ENCODE data around the gene TEX52. TPM values are rescaled to one million over a fixed set of nuclear protein-coding genes. Genes with fewer than 3 reads are reported as not detected.

Gene TEX52
- total RNA-seq, 1 donor from 2014 or later: not detected

GRCh38 chr12:2834581-2835491 is 22.0 kb downstream of the TEX52 start, which contains the start of gene NRIP2:
Gene NRIP2 (minus strand): TSS chr12:2835035. CDS start chr12:2834983, 52 bp downstream.
- Mint-ChIP-seq H3K9me3 (no peaks in the 10 kb centered on the region), H3K36me3 (peaks cover 26% of the 10 kb centered on the region), H3K4me1 (ENCODE audit: unreplicated experiment) (peaks cover 21% of the 10 kb centered on the region), H3K4me3 (peak within 1 kb of the TSS; percentile 65), H3K27ac (peak within 1 kb of the TSS; percentile 66), H3K27me3 (peaks cover 6% of the 10 kb centered on the region)
- DNase-seq (ENCODE audit: extremely low spot score, unreplicated experiment): no peak
- TF ChIP-seq CTCF (conservative IDR thresholded peaks at IDR 0.05): no peak

GRCh38 chr12:2833810-2834209 is 23.0 kb downstream of the TEX52 start:
- peaks cover 21% of the 10 kb centered on the region for H3K4me1 Mint-ChIP-seq (ENCODE audit: unreplicated experiment)
- H3K36me3 Mint-ChIP-seq: peaks cover 24% of the 10 kb centered on the region
- no peak for TF ChIP-seq CTCF (conservative IDR thresholded peaks at IDR 0.05)
- H3K9me3 Mint-ChIP-seq: no peaks in the 10 kb centered on the region
- H3K27ac Mint-ChIP-seq: peak overlapping the region; percentile 25
- DNase-seq (ENCODE audit: extremely low spot score, unreplicated experiment): no peak
- H3K4me3 Mint-ChIP-seq: no peak overlapping the region
- peaks cover 6% of the 10 kb centered on the region for H3K27me3 Mint-ChIP-seq

GRCh38 chr12:2833327-2833726 is 23.5 kb downstream of the TEX52 start:
- Mint-ChIP-seq H3K4me1 (ENCODE audit: unreplicated experiment) (peaks cover 21% of the 10 kb centered on the region), H3K9me3 (no peaks in the 10 kb centered on the region), H3K36me3 (peaks cover 27% of the 10 kb centered on the region), H3K4me3 (no peak overlapping the region), H3K27ac (peak overlapping the region; percentile 25), H3K27me3 (peaks cover 6% of the 10 kb centered on the region)
- no peak for TF ChIP-seq CTCF (conservative IDR thresholded peaks at IDR 0.05)
- no peak for DNase-seq (ENCODE audit: extremely low spot score, unreplicated experiment)

- no peak overlapping the region for H3K27ac Mint-ChIP-seq
- H3K4me3 Mint-ChIP-seq: no peak overlapping the region
- peaks cover 6% of the 10 kb centered on the region for H3K27me3 Mint-ChIP-seq
- H3K4me1 Mint-ChIP-seq (ENCODE audit: unreplicated experiment): peaks cover 21% of the 10 kb centered on the region
- H3K9me3 Mint-ChIP-seq: no peaks in the 10 kb centered on the region
- TF ChIP-seq CTCF (conservative IDR thresholded peaks at IDR 0.05): no peak
- peaks cover 31% of the 10 kb centered on the region for H3K36me3 Mint-ChIP-seq
- no peak for DNase-seq (ENCODE audit: extremely low spot score, unreplicated experiment)
Observed at GRCh38 chr12:2832550-2833127, 24.2 kb downstream of the TEX52 start.

- DNase-seq (ENCODE audit: extremely low spot score, unreplicated experiment): no peak
- Mint-ChIP-seq H3K4me3 (no peak overlapping the region), H3K4me1 (ENCODE audit: unreplicated experiment) (peaks cover 8% of the 10 kb centered on the region), H3K27ac (no peak overlapping the region), H3K36me3 (peaks cover 49% of the 10 kb centered on the region), H3K27me3 (peaks cover 2% of the 10 kb centered on the region), H3K9me3 (no peaks in the 10 kb centered on the region)
- TF ChIP-seq CTCF (conservative IDR thresholded peaks at IDR 0.05): no peak
Observed at GRCh38 chr12:2829275-2829674, 27.6 kb downstream of the TEX52 start.
